ENCODE data around the gene NT5C2.
"Not testable (repeated sequence)": the region's sequence is repeated elsewhere in the genome, so short reads cannot be mapped to it uniquely, and the experiment has no call there.

NT5C2 gene

DNA sequence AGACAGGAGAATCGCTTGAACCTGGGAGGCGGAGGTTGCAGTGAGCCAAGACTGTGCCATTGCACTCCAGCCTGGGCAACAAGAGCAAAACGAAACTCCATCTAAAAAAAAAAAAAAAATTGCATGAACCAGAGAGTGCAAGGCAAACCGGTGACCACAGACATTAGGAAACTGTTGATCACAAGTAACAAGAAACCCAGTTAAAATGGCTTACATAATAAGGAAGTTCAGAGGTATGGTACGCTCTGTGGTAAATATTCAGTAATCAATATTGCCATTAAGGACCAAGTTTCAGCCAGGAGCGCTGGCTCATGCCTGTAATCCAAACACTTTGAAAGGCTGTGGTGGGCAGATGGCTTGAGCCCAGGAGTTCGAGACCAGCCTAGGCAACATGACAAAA is 9.2 kb upstream of the NT5C2 start:
- no peak for DNase-seq (ENCODE audit: low read depth in 2 of 2)

GRCh38 chr10:103199488-103199887 is 6.4 kb upstream of the NT5C2 start:
- no peak for DNase-seq (ENCODE audit: low read depth in 2 of 2)

DNA sequence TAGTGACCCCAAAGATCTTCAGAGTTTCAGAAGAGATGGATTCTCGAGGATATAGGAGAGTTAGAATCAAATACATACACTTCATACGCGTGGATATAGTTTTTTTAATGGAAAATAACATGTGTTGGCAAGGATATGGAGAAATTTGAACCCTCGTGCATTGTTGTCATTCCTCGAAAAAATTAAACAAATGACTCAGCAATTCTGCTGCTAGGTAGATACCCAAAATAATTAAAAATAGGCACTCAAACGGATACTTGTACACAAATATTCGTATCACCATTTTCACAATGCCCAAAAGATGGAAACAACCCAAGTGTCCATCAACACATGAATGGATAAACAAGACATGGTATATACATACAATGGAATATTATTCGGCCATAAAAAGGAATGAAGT is 5.6 kb upstream of the NT5C2 start:
- no peak for DNase-seq (ENCODE audit: low read depth in 2 of 2)

- no peak for DNase-seq (ENCODE audit: low read depth in 2 of 2)
Observed at GRCh38 chr10:103197903-103198302, 4.8 kb upstream of the NT5C2 start.

- peak in 1 of 2 experiments; percentile 8 for DNase-seq (ENCODE audit: low read depth in 2 of 2)
Observed at GRCh38 chr10:103197174-103197573, 4.1 kb upstream of the NT5C2 start.

- no peak for DNase-seq (ENCODE audit: low read depth in 2 of 2)
Observed at GRCh38 chr10:103196516-103196915, 3.4 kb upstream of the NT5C2 start.

DNA sequence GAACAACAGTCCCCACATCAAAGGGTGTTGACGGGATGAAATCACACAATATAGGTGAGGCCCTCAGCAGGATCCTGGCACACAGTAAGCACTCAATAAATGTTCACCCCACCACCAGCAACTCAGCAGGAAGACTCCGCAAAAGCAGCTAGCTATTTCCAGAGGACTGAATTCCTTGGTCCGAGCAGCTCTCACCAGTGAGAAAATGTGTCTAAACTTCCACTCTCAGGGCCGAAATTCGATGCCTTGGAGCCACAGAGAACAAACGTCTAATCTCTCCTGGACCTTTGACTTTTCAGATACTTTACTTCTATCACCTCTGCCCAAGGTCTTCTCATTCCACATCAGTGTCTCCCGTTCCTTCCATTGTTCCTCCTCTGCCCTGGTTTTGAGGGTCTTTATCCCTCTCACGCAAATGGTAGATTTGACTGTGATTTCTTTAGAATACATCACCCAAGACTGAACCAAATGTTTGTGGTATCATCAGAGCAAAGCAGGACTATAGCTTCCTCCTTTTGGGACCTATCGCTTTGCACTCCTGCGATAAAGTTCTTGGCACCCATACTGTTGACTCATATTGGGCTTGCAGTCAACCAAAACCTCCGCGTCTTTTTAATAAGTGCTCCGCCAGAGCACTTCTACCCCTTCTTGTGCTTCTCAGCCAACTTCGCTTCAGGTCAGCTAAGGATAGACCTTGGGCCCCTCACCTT is 903 bp upstream of the NT5C2 start:
- DNase-seq (ENCODE audit: low read depth in 2 of 2) = no peak

DNA sequence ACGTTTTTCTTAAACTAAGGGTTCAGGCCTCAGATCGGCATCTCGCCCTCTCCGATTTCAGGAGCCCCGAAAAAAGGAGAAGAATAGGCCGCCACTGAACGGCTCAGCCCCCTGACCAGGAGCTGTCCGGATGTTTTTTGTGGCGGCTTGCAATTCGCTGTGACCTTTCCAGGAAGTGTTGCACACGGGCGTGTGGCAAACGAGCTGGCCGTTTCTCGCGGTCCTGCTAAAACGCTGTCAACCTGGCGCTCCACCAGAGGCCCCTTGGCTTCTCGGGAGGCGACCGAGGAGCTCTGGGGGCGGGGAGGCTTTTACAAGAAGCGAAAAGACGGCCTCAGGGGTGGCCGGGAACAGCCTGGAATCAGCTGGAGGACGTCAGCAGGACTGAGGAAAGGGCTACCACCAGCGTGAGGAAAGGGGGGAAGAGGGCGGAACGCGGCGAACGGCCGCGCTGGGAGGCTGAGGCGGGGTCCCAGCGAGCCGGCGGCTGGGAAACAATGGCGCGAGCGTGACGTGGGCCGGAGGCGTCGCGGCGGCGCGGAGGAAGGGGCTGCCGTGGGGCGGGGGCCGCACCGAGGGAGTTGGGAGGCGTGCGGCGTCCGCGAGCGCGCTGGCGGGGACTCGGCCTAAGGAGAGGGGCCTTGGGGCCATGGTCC is 493 bp downstream of the NT5C2 start:
- no peak for DNase-seq (ENCODE audit: low read depth in 2 of 2)

GRCh38 chr10:103192089-103192450 is 1.0 kb downstream of the NT5C2 start:
- DNase-seq (ENCODE audit: low read depth in 2 of 2) = no peak

DNA sequence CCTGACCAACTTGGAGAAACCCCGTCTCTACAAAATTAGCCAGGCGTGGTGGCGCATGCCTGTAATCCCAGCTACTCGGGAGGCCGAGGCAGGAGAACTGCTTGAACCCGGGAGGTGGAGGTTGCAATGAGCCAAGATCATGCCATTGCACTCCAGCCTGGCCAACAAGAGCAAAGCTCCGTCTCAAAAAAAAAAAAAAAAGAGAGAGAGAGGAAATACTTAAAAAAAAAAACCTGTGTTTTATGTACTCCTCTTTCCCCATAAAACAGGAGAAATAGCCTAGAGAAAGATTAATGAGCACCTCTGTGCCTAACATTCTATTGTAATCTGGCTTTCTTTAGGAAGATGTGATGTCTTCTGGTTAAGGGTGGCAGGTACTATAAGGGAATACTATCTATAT is 1.9 kb downstream of the NT5C2 start:
- DNase-seq (ENCODE audit: low read depth in 2 of 2) = not testable (repeated sequence)

- DNase-seq (ENCODE audit: low read depth in 2 of 2) = no peak
Observed at GRCh38 chr10:103188853-103189252, 4.2 kb downstream of the NT5C2 start.

DNA sequence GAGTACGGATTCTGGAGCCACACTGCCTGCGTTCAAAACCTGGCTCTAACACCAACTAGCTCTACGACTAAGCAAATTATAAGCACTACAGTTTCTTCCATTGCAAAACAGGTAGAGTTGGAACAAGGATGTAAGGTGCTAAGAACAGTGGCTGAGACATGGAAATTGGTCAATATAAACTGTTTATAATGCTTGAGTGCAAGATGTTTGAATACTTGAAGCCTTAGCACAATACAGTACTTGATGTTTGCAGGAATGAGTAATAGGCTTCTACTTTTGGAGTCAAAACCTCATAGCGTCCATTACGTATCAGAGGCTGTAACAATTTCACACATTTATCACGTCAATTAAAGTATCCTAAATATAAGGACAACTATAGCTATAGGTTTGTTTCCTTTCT is 6.9 kb downstream of the NT5C2 start:
- DNase-seq (ENCODE audit: low read depth in 2 of 2) = no peak

DNA sequence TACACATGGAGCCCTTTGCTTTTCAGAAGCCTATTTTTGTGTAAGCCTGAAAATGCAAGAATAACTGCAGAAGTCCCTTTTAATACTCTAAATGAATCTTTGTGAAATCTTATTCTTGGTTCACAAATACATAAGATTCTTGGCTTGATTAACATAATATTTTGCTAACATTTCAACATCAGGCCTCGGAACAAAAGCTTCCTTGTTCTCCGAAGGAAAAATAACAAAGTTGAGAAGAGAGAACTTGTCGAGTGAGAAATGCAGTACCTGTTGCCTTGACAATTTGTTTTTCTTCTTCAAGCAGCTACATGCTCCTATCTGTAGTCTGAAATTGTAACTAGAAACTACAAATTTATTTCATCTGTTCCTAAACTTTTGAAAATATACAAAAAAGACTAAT is 8.5 kb downstream of the NT5C2 start:
- DNase-seq (ENCODE audit: low read depth in 2 of 2) = no peak

DNA sequence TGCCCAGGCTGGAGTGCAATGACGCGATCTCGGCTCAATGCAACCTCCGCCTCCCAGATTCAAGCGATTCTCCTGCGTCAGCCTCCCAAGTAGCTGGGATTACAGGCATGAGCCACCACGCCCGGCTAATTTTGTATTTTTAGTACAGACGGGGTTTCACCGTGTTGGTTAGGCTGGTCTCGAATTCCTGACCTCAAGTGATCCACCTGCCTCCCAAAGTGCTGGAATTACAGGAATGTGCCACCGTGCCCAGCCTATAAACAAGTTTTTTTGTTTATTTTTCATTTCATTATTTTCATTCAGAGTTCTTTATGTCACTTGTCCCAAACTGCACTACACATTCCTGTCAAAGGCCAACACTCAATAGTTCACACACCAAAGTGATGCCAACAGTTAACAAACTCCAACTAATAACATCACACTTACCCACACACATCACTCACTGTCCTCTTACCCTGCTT is 9.1 kb downstream of the NT5C2 start:
- not testable (repeated sequence) for DNase-seq (ENCODE audit: low read depth in 2 of 2)

DNA sequence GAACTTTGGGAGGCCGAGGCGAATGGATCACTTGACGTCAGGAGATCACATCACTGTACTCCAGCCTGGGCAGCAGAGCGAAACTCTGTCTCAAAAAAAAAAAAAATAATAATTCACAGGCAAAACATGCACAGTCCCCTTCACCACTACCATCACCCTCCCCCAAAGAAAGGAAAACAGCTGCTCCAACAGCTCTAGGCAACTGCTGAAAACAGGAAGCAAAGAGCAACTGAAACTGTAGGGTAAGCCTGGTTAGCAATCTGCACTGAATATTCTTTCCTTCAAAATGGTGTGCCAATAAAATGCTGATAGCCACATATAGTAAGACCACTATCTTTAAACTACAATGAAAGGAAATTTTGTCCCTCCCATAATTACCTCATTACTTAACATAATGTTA is 11.8 kb downstream of the NT5C2 start:
- no peak for DNase-seq (ENCODE audit: low read depth in 2 of 2)

DNA sequence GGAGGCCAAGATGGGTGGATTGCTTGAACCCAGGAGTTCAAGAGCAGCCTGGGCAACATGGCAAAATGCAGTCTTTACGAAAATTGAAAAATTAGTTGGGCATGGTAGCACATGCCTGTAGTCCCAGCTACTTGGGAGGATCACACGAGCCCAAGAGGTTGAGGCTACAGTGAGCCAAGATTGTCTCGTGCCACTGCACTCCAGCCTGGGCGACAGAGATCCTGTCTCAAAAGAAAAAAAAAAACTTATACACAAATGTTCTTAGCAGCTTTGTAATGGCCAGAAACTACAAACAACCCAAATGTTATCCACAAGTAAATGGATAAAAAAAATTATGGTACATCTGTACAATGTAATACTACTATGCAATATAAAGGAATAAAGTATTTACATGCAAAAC is 12.6 kb downstream of the NT5C2 start:
- DNase-seq (ENCODE audit: low read depth in 2 of 2) = no peak

DNA sequence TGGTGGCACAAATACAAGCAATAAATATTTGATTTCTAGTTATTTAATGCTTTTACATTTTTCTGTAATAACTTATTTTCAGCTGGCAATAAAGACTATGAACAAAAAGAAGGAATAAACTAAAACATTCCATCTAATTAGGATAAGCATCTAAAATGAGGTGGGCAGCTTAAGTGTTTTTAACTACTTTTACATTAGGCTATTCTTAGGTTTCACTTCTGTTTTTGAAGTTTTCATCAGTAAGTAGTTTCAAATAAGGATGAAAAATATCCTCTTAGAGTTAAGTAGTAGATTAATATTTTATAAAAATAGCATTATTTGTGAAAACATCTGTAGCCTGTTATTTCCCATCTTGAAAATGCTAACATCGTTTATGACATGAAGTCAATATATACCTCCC is 15.9 kb downstream of the NT5C2 start:
- no peak for DNase-seq (ENCODE audit: low read depth in 2 of 2)

DNA sequence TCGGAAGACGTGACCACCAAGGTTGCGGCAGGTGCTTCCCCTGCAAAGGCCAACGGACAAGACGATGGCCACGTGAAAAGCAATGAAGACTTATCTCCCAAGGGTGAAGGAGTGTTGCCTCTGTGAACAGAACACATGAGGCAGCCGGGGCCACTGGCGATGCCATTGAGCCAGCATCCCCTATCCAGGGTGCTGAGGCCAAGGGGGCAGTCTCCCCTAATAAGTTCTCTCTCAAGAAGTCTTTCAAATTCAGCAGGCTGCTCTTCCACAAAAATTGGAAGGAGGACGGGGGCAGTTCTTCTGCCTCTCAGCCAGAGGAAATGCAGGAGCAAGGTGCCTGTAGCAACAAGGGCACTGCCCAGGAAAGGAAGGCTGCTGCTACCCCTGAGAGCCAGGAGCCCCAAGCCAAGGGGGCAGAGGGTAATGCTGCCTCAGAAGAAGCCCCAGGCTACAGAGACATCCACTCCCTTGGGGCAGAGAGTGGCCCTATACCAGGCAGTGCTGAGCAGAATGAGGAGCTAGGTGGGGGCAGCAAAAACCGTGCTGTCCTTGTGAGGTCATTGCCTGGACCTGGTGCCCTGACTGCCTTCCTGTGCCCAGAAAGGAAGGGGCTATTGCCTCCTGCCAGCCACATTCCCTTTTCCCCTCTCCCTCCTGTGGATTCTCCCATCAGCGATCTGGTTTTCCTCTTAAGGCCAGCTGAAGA is 17.3 kb downstream of the NT5C2 start:
- DNase-seq (ENCODE audit: low read depth in 2 of 2) = no peak

DNA sequence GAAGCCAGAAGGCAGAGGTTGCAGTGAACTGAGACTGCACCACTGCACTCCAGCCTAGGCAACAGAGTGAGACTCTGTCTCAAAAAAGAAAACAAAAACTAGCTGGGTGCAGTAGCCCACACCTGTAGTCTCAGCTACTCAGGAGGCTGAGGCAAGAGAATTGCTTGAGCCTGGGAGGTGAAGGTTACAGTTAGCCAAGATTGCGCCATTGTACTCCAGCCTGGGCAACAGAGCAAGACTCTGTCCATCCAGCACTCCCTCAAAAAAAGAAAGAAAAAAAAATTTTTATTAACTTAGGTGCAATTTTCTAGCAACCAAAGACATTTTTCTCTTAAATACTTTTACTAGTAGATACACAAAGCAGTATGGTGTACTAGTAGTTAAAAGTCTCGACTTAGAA is 18.7 kb downstream of the NT5C2 start:
- not testable (repeated sequence) for DNase-seq (ENCODE audit: low read depth in 2 of 2)

- DNase-seq (ENCODE audit: low read depth in 2 of 2) = no peak
Observed at GRCh38 chr10:103171278-103171677, 21.8 kb downstream of the NT5C2 start.

DNA sequence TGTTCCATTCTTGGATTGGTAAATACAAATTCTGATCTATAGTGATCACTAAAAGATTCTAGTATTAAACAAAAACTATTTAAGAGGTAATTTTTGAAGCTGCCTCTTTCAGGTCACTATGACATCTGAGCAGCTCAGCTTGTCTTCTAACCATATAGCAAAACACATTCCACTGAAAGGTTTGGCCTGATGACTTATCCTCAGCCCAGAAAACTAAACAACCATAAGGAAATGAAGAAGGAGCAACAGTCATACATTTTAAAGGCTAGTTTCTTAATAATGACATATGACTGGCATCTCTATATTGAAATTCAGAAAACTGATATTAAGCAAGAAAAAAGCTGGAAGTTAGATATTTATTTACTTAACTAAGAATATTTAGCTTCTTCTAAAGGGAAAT is 24.6 kb downstream of the NT5C2 start:
- no peak for DNase-seq (ENCODE audit: low read depth in 2 of 2)

GRCh38 chr10:103167554-103167953 is 25.5 kb downstream of the NT5C2 start:
- not testable (repeated sequence) for DNase-seq (ENCODE audit: low read depth in 2 of 2)

GRCh38 chr10:103166523-103166922 is 26.5 kb downstream of the NT5C2 start:
- DNase-seq (ENCODE audit: low read depth in 2 of 2) = no peak
